Cardiac muscle cell (in vitro differentiated cells and primary cell): ENCODE results near the gene TMPRSS4. TPM values are rescaled to one million over a fixed set of nuclear protein-coding genes. Genes with fewer than 3 reads are reported as not detected.

Source experiments
- DNase-seq, 2 donors: peaks; one replicate each; pipeline versions ENCODE4 v3.0.0 to v3.0.0-alpha.2; 2010 to 2017; ENCODE audit warnings: low read depth in 1 of 2, low spot score in 1 of 2
- H3K27ac ChIP-seq: fragments of 200-600 bp; sonication (generic); 2 replicates; pipeline ENCODE4 v1.5.1; 2016
- H3K27me3 ChIP-seq: fragments of 200-600 bp; sonication (generic); 2 replicates; pipeline ENCODE4 v1.6.0; 2016; ENCODE audit warnings: control low read depth
- H3K36me3 ChIP-seq: fragments of 200-600 bp; sonication (generic); 2 replicates; pipeline ENCODE4 v1.5.1; 2016; ENCODE audit warnings: control low read depth
- H3K4me1 ChIP-seq: fragments of 200-600 bp; sonication (generic); 2 replicates; pipeline ENCODE4 v1.8.1; 2017; ENCODE audit warnings: low read depth, mild to moderate bottlenecking, mixed run types
- H3K4me3 ChIP-seq: fragments of 200-600 bp; sonication (generic); 2 replicates; pipeline ENCODE4 v1.5.1; 2016; ENCODE audit warnings: mild to moderate bottlenecking
- H3K9me3 ChIP-seq: fragments of 200-600 bp; sonication (generic); 2 replicates; pipeline ENCODE4 v1.5.1; 2017; ENCODE audit warnings: low read depth, mild to moderate bottlenecking, control low read depth
- polyA plus RNA-seq: library from polyadenylated mRNA; unstranded; fragments of >200 nt; fragmentation: Nextera tagmentation; extraction: Ambion mirVana; gene quantifications from 2 replicates; pipeline ENCODE4 v1.2.1, GENCODE V29; 2016
- total RNA-seq: library from RNA; depleted of rRNA; stranded (reverse); fragments of >200 nt; gene quantifications from 2 replicates; pipeline ENCODE4 v1.2.3, GENCODE V29; 2016
- TF ChIP-seq, protein P1 (sequence below): IDR thresholded peaks from 2 replicates; pipeline ENCODE4 v1.5.1; 2012; ENCODE audit warnings: low read depth, mild to moderate bottlenecking, low read length

The TMPRSS4 gene
- total and polyA plus RNA-seq, 2 experiments from 2014 or later = not detected

DNA sequence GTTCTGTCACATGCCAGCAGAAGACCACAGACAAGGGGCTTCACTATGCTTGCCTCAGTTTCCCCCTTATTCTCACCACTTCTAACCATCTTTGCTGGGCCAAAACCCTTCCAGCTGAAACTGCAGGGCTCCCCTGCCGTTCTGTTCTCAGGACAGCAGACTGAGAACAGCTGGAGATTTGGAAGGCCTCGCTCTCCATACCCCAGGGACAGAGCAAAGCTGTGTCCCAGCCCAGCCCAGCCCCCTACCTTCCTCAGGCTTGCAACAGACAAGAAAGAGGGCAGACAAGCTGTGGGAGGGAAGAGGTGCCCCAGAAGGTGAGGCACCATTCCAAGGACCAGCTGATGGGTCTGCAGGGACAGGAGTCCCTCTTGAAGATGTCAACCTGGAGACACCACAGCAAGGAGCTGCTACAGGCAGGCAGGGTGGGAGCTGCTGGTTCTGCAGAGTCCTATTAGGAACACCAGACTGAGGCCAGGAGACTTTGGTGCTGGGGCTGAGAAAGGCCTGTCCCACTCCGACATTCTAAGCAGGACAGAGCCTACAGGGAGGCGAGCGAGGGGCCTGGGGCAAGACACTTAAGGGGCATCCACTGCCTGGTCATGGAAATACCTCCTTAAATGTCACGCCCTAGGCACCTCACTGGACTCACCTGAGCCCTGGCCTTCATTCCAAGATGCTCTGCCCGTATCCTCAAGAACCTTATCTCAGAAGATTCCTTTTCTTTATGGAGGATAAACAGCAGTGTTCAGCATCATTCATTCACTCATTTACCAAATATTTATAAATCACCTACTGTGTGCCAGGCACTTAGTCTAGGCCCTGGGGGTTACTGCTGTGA, 92.6 kb downstream of the TMPRSS4 start:
- peaks cover 2% of the 10 kb centered on the region for H3K4me1 ChIP-seq
- TF ChIP-seq, protein P1, sequence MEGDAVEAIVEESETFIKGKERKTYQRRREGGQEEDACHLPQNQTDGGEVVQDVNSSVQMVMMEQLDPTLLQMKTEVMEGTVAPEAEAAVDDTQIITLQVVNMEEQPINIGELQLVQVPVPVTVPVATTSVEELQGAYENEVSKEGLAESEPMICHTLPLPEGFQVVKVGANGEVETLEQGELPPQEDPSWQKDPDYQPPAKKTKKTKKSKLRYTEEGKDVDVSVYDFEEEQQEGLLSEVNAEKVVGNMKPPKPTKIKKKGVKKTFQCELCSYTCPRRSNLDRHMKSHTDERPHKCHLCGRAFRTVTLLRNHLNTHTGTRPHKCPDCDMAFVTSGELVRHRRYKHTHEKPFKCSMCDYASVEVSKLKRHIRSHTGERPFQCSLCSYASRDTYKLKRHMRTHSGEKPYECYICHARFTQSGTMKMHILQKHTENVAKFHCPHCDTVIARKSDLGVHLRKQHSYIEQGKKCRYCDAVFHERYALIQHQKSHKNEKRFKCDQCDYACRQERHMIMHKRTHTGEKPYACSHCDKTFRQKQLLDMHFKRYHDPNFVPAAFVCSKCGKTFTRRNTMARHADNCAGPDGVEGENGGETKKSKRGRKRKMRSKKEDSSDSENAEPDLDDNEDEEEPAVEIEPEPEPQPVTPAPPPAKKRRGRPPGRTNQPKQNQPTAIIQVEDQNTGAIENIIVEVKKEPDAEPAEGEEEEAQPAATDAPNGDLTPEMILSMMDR = no peak
- H3K27ac ChIP-seq = no peak overlapping the region
- H3K27me3 ChIP-seq = peaks cover 73% of the 10 kb centered on the region
- H3K36me3 ChIP-seq = no peaks in the 10 kb centered on the region
- DNase-seq = no peak
- H3K4me3 ChIP-seq = no peak overlapping the region
- H3K9me3 ChIP-seq = no peaks in the 10 kb centered on the region

DNA sequence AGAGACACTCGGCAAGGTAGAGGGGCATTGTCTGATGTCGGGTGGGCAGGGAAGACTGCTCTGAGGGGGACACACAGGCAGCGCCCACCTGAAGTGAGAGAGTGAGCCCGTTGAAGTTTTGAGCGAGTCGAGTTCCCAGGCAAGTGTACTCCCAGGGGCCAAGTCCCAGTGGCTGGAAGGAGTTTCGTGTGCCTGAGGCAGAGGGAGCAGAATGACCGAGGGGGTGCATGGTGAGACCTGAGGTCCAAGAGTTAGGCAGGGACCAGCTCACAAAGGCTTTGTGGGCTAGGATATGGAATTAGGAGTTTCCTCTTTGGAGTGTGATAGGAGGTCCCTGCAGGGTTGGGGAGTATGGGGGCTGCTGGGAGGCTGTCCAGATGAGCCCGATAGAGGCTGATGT, 93.4 kb downstream of the TMPRSS4 start:
- peaks cover 9% of the 10 kb centered on the region for H3K4me1 ChIP-seq
- TF ChIP-seq, protein P1 = no peak
- no peaks in the 10 kb centered on the region for H3K9me3 ChIP-seq
- peaks cover 69% of the 10 kb centered on the region for H3K27me3 ChIP-seq
- no peaks in the 10 kb centered on the region for H3K36me3 ChIP-seq
- no peak overlapping the region for H3K27ac ChIP-seq
- no peak overlapping the region for H3K4me3 ChIP-seq
- DNase-seq = no peak

DNA sequence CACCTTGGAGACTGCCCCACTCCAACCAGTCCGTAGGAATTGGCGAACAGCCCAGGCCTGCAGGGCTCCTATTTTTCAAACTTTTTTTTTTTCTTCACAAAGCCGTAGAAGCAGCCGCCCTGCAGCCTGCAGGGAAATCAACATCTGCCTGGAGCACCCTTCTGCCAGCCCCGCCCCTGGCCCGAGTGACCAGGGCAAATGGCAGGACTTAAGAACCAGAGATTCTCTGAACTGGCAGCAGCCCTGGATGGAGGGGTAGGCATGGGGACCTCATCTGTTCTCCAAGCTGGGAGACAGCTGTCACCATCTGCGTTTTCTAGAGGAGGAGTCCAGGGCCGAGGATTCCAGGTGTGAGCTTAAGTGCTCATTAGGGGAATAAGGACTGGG, 94.0 kb downstream of the TMPRSS4 start:
- peaks cover 69% of the 10 kb centered on the region for H3K27me3 ChIP-seq
- no peak overlapping the region for H3K4me3 ChIP-seq

More for the DNA sequence above, 94.0 kb downstream of the TMPRSS4 start:
- no peak for DNase-seq
- TF ChIP-seq, protein P1 = no peak
- Histone ChIP-seq H3K4me1 (peaks cover 14% of the 10 kb centered on the region), H3K9me3 (no peaks in the 10 kb centered on the region), H3K27ac (no peak overlapping the region), H3K36me3 (no peaks in the 10 kb centered on the region)

Other genes starting within 250 kb of the TMPRSS4 start
- 324 and 403 TPM in 2 replicates for gene FXYD6, start 200.4 kb upstream of the TMPRSS4 start, total RNA-seq
- 310 and 541 TPM in 2 replicates for gene FXYD6, start 200.4 kb upstream of the TMPRSS4 start, polyA plus RNA-seq
- 0.04 and 0.66 TPM in 2 replicates for gene TMPRSS13, start 147.7 kb upstream of the TMPRSS4 start, total RNA-seq
- gene TMPRSS13, start 147.7 kb upstream of the TMPRSS4 start, polyA plus RNA-seq = 0.40 TPM in 1 of 2 replicates, not detected in the other
- not detected in 2 replicates for gene IL10RA, start 90.7 kb upstream of the TMPRSS4 start, total RNA-seq
- not detected in 2 replicates for gene IL10RA, start 90.7 kb upstream of the TMPRSS4 start, polyA plus RNA-seq
- gene SMIM35, start 9.9 kb downstream of the TMPRSS4 start, total RNA-seq = not detected in 2 replicates
- gene SMIM35, start 9.9 kb downstream of the TMPRSS4 start, polyA plus RNA-seq = not detected in 2 replicates
- gene SCN4B, start 75.7 kb downstream of the TMPRSS4 start, total RNA-seq = 0.11 and 0.21 TPM in 2 replicates
- 0.39 TPM in 1 of 2 replicates, not detected in the other for gene SCN4B, start 75.7 kb downstream of the TMPRSS4 start, polyA plus RNA-seq
- 1.5 and 2.5 TPM in 2 replicates for gene SCN2B, start 99.6 kb downstream of the TMPRSS4 start, total RNA-seq
- gene SCN2B, start 99.6 kb downstream of the TMPRSS4 start, polyA plus RNA-seq = 0.87 and 2.2 TPM in 2 replicates
- not detected in 2 replicates for gene JAML, start 147.9 kb downstream of the TMPRSS4 start, total RNA-seq
- not detected in 2 replicates for gene JAML, start 147.9 kb downstream of the TMPRSS4 start, polyA plus RNA-seq
- gene MPZL3, start 175.3 kb downstream of the TMPRSS4 start, total RNA-seq = 0.12 and 0.49 TPM in 2 replicates
- gene MPZL3, start 175.3 kb downstream of the TMPRSS4 start, polyA plus RNA-seq = 0.07 TPM in 1 of 2 replicates, not detected in the other
- 0.39 TPM in 1 of 2 replicates, not detected in the other for gene MPZL2, start 187.2 kb downstream of the TMPRSS4 start, total RNA-seq
- gene MPZL2, start 187.2 kb downstream of the TMPRSS4 start, polyA plus RNA-seq = 0.13 TPM in 1 of 2 replicates, not detected in the other
- not detected in 2 replicates for gene CD3E, start 227.7 kb downstream of the TMPRSS4 start, total RNA-seq
- not detected in 2 replicates for gene CD3E, start 227.7 kb downstream of the TMPRSS4 start, polyA plus RNA-seq